Trophoblast cell (in vitro differentiated cells and primary cell): ENCODE measurements around the gene SDR42E2.

Experiments used
- DNase-seq, 2 donors: peaks; one replicate each; pipeline ENCODE4 v3.0.0-alpha.2; 2016
- H2AFZ ChIP-seq: 2 replicates; pipeline ENCODE4 v1.6.1; 2013; ENCODE audit warnings: low read length, moderate library complexity, mild to moderate bottlenecking; ENCODE audit not compliant: insufficient read depth, poor library complexity
- H2AK5ac ChIP-seq: 2 replicates; pipeline ENCODE4 v1.6.1; 2013; ENCODE audit warnings: mild to moderate bottlenecking, low read length
- H2BK120ac ChIP-seq: 2 replicates; pipeline ENCODE4 v1.6.1; 2013; ENCODE audit warnings: low read length, mild to moderate bottlenecking, moderate library complexity; ENCODE audit not compliant: insufficient read depth, poor library complexity
- H2BK12ac ChIP-seq: 2 replicates; pipeline ENCODE4 v1.6.1; 2013; ENCODE audit warnings: mild to moderate bottlenecking, low read length, moderate library complexity
- H2BK5ac ChIP-seq: 2 replicates; pipeline ENCODE4 v1.6.1; 2013; ENCODE audit warnings: low read length, low read depth, moderate library complexity, mild to moderate bottlenecking; ENCODE audit not compliant: poor library complexity
- H3K14ac ChIP-seq: 2 replicates; pipeline ENCODE4 v1.6.1; 2013; ENCODE audit warnings: mild to moderate bottlenecking, low read length
- H3K18ac ChIP-seq: 2 replicates; pipeline ENCODE4 v1.6.1; 2013; ENCODE audit warnings: mild to moderate bottlenecking, low read length
- H3K23ac ChIP-seq: 2 replicates; pipeline ENCODE4 v1.6.1; 2013; ENCODE audit warnings: low read length
- H3K27ac ChIP-seq: 2 replicates; pipeline ENCODE4 v1.5.1; 2013; ENCODE audit warnings: low read depth, mild to moderate bottlenecking, inconsistent platforms, low read length, moderate library complexity
- H3K27me3 ChIP-seq: 2 replicates; pipeline ENCODE4 v1.6.1; 2013; ENCODE audit warnings: inconsistent platforms, mild to moderate bottlenecking, low read length, moderate library complexity; ENCODE audit not compliant: insufficient read depth
- H3K36me3 ChIP-seq, 2 experiments: 1 replicate in 1 of 2; 2 replicates in 1 of 2; pipeline ENCODE4 v1.6.1; 2013; ENCODE audit warnings: low read length in 2 of 2, mild to moderate bottlenecking in 2 of 2, moderate library complexity in 1 of 2; ENCODE audit not compliant: insufficient read depth in 2 of 2, control insufficient read depth in 1 of 2
- H3K4ac ChIP-seq: 2 replicates; pipeline ENCODE4 v1.6.1; 2013; ENCODE audit warnings: low read depth, mild to moderate bottlenecking, low read length, moderate library complexity
- H3K4me1 ChIP-seq, 2 experiments: 1 replicate in 1 of 2; 2 replicates in 1 of 2; pipeline ENCODE4 v1.6.1; 2013; ENCODE audit warnings: low read length in 2 of 2, mild to moderate bottlenecking in 2 of 2, moderate library complexity in 1 of 2; ENCODE audit not compliant: insufficient read depth in 2 of 2, control insufficient read depth in 1 of 2
- H3K4me2 ChIP-seq: 2 replicates; pipeline ENCODE4 v1.6.1; 2013; ENCODE audit warnings: inconsistent platforms, mild to moderate bottlenecking, low read length, moderate library complexity
- H3K4me3 ChIP-seq: 2 replicates; pipeline ENCODE4 v1.5.1; 2013; ENCODE audit warnings: mild to moderate bottlenecking, low read depth, low read length, inconsistent platforms
- H3K79me1 ChIP-seq: one replicate; pipeline ENCODE4 v1.6.1; 2013; ENCODE audit warnings: low read length
- H3K79me2 ChIP-seq: 2 replicates; pipeline ENCODE4 v1.6.1; 2013; ENCODE audit warnings: low read length, mild to moderate bottlenecking; ENCODE audit not compliant: control insufficient read depth, insufficient read depth, poor library complexity
- H3K9ac ChIP-seq: 2 replicates; pipeline ENCODE4 v1.6.1; 2013; ENCODE audit warnings: mild to moderate bottlenecking, low read length
- H3K9me3 ChIP-seq: 2 replicates; pipeline ENCODE4 v1.6.1; 2013; ENCODE audit warnings: low read depth, mild to moderate bottlenecking, control low read depth, inconsistent platforms, low read length; ENCODE audit not compliant: insufficient read depth
- H4K12ac ChIP-seq: 2 replicates; pipeline ENCODE4 v1.6.1; 2013; ENCODE audit warnings: low read depth, mild to moderate bottlenecking, low read length, moderate library complexity
- H4K8ac ChIP-seq: 2 replicates; pipeline ENCODE4 v1.6.1; 2013; ENCODE audit warnings: low read depth, mild to moderate bottlenecking, low read length, moderate library complexity
- H4K91ac ChIP-seq: one replicate; pipeline ENCODE4 v1.6.1; 2013; ENCODE audit warnings: low read depth, mild to moderate bottlenecking, low read length, moderate library complexity
- WGBS: extraction: QIAGEN DNeasy Blood & Tissue Kit; methylation state at CpG from one replicate; pipeline ENCODE4 v1.1.7; 2013; ENCODE audit warnings: missing lambda C conversion rate; ENCODE audit not compliant: insufficient read length, insufficient coverage; ENCODE audit errors: extremely low coverage; 5-methylcytosine and 5-hydroxymethylcytosine counted together

The SDR42E2 gene

DNA sequence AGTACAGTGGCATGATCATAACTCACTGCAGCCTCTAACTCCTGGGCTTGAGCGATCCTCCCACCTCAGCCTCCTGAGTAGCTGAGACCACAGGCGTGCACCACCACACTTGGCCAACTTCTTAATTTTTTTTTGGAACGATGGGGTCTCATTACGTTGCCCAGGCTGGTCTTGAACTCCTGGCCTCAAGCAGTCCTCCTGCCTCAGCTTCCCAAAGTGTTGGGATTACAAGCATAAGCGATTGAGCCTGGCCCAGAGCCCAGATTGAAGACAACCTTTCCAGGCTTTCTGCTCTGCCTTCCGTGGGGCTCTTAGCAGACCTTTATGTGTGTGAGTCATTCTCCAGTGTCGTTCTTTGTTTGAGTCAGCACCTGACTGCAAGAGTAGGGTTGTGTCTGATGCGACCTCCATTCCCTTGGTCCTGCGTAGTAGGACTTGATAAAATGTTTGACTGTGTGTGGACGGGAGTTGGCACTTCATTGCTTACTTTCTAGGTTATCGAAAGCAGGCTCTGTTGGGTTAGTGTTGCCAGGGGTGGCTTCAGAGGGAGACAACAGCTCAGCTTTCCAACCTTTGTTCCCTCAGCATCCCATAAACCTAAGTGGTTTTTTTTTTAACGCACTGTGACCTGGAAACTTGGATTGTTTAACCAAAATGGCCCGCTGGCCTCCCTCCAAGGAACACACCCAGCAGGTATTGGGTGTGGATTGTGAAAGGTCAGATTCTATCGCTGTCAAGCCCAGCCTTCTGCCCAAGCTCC, 70.2 kb downstream of the SDR42E2 start:
- Histone ChIP-seq H3K23ac (no peak overlapping the region), H3K4me2 (no peak overlapping the region), H2AFZ (no peak overlapping the region), H2BK5ac (no peak overlapping the region), H2BK12ac (no peak overlapping the region), H3K4ac (no peak overlapping the region), H4K8ac (no peak overlapping the region), H3K9me3 (no peaks in the 10 kb centered on the region), H2AK5ac (no peak overlapping the region), H3K79me1 (no peaks in the 10 kb centered on the region), H4K91ac (no peak overlapping the region), H3K14ac (no peak overlapping the region), H4K12ac (no peak overlapping the region), H3K79me2 (no peaks in the 10 kb centered on the region), H3K27ac (no peak overlapping the region), H3K36me3 (peaks cover 0 to 2% of the 10 kb centered on the region in 2 experiments), H3K27me3 (no peaks in the 10 kb centered on the region), H3K4me3 (no peak overlapping the region), H2BK120ac (no peak overlapping the region), H3K4me1 (no peaks in the 10 kb centered on the region), H3K9ac (no peak overlapping the region), H3K18ac (no peak overlapping the region)
- no CpG with 5 or more reads among the region's 14 CpGs for WGBS
- peak; percentile 27 to 54 for DNase-seq

- no peak overlapping the region for H3K9ac ChIP-seq
Observed at GRCh38 chr16:22233037-22233372, 70.7 kb downstream of the SDR42E2 start.

DNA sequence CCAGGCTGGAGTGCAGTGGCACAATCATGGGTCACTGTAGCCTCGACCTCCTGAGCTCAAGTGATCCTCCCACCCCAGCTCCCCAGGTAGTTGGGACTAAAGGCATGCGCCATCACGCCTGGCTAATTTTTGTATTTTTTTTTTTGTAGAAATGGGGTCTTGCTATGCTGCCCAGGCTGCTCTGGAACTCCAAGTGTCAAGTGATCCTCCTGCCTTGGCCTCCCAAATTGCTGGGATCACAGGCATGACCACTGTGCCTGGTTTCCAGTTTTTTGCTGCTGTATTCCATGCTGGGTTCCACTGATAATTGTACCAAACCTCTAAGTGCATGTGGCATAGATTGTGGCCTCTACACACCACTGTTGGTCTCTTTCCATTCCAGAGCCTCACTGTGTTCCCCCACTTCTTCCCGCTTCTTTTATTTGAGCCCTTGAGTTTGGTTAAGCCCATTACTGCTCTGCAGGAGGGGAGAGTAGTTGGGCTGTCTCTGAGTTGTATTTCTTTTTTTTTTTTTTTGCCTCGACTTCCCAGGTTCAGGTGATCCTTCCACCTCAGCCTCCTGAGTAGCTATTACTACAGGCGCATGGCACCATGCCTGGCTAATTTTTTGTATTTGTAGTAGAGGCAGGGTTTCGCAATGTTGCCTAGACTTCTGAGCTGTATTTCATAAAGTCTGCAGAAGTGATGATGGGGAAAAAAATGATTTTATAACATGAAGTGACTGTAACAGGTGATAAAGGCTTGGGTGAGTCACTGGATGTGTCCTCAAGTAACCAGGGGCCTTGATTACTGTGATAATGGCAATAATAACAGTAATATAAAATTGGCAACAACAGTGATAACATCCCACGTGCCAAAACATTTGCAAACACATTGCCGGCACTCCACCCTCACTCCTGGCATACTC, 73.8 kb downstream of the SDR42E2 start:
- H2AFZ ChIP-seq = no peak overlapping the region
- no peak overlapping the region for H2BK120ac ChIP-seq
- H3K79me1 ChIP-seq = no peaks in the 10 kb centered on the region
- WGBS = no CpG with 5 or more reads among the region's 9 CpGs
- no peak overlapping the region for H3K27ac ChIP-seq
- no peak overlapping the region for H3K23ac ChIP-seq
- no peak overlapping the region for H3K4me3 ChIP-seq
- peaks cover 0 to 2% of the 10 kb centered on the region in 2 experiments for H3K36me3 ChIP-seq
- H3K14ac ChIP-seq = no peak overlapping the region
- H3K4me1 ChIP-seq = no peaks in the 10 kb centered on the region
- H3K4me2 ChIP-seq = no peak overlapping the region
- no peak overlapping the region for H2AK5ac ChIP-seq
- H3K27me3 ChIP-seq = no peaks in the 10 kb centered on the region
- no peak overlapping the region for H3K4ac ChIP-seq
- no peak overlapping the region for H3K18ac ChIP-seq
- no peak overlapping the region for H2BK12ac ChIP-seq
- no peak overlapping the region for H4K12ac ChIP-seq
- DNase-seq = no peak
- no peak overlapping the region for H4K91ac ChIP-seq
- no peak overlapping the region for H4K8ac ChIP-seq
- no peaks in the 10 kb centered on the region for H3K9me3 ChIP-seq
- H2BK5ac ChIP-seq = no peak overlapping the region
- no peak overlapping the region for H3K9ac ChIP-seq
- no peaks in the 10 kb centered on the region for H3K79me2 ChIP-seq

More at GRCh38 chr16:22233037-22233372, 70.7 kb downstream of the SDR42E2 start:
- Histone ChIP-seq H3K4me3 (no peak overlapping the region), H3K4me2 (no peak overlapping the region), H3K79me2 (no peaks in the 10 kb centered on the region), H3K27me3 (no peaks in the 10 kb centered on the region), H3K36me3 (peaks cover 0 to 2% of the 10 kb centered on the region in 2 experiments), H2BK5ac (no peak overlapping the region), H3K79me1 (no peaks in the 10 kb centered on the region), H3K9me3 (no peaks in the 10 kb centered on the region), H2BK120ac (no peak overlapping the region), H4K8ac (no peak overlapping the region), H3K18ac (no peak overlapping the region), H3K4ac (no peak overlapping the region), H3K23ac (no peak overlapping the region), H2AFZ (no peak overlapping the region), H4K12ac (no peak overlapping the region), H3K4me1 (no peaks in the 10 kb centered on the region), H2AK5ac (no peak overlapping the region), H3K14ac (no peak overlapping the region), H2BK12ac (no peak overlapping the region), H3K27ac (no peak overlapping the region), H4K91ac (no peak overlapping the region)
- DNase-seq = no peak
- no CpG with 5 or more reads among the region's 6 CpGs for WGBS

DNA sequence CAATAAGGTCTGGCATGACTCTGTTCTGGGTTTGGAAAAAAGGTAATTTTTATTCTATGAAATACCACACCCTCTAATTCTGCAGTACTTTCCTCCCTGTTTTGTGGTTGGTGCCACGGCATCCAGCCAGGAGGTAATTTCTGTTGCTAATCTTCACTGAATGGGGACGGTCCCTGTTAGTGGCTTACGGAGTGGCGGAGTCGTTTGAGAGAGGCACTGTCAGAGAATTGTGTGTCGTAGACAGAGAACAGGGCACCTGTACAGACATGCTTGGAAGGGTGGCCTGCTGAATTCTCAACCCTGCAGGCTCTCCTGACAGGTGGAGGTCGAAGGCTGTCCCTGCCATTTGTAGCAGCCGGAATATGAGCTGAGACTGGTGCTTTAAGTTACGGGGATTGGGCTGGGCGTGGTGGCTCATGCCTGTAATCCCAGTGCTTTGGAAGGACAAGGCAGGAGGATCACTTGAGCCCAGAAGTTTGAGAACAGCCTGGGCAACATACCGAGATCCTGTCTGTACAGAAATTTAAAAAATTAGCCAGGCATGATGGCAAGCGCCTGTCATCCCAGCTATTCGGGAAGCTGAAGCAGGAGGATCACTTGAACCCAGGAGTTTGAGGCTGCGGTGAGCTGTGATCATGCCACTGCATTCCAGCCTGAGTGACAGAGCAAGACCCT, 77.0 kb downstream of the SDR42E2 start:
- Histone ChIP-seq H3K36me3 (no peaks in the 10 kb centered on the region), H3K27ac (no peak overlapping the region), H3K14ac (no peak overlapping the region), H2AFZ (no peak overlapping the region), H3K79me1 (no peaks in the 10 kb centered on the region), H4K8ac (no peak overlapping the region), H3K18ac (no peak overlapping the region), H2BK5ac (no peak overlapping the region), H3K9ac (no peak overlapping the region), H3K27me3 (no peaks in the 10 kb centered on the region), H3K4me2 (no peak overlapping the region), H3K4ac (no peak overlapping the region), H3K4me3 (no peak overlapping the region), H2AK5ac (no peak overlapping the region), H4K91ac (no peak overlapping the region), H2BK12ac (no peak overlapping the region), H3K4me1 (no peaks in the 10 kb centered on the region), H3K79me2 (no peaks in the 10 kb centered on the region), H3K23ac (no peak overlapping the region), H4K12ac (no peak overlapping the region), H2BK120ac (no peak overlapping the region), H3K9me3 (no peaks in the 10 kb centered on the region)
- DNase-seq = peak; percentile 68 to 78
- no CpG with 5 or more reads among the region's 14 CpGs for WGBS
